Measurements from ENCODE around the gene PPM1N. TPM values are rescaled to one million over a fixed set of nuclear protein-coding genes. Genes with fewer than 3 reads are reported as not detected.

The PPM1N gene
- total and polyA plus RNA-seq, 8 donors, result 0.92 to 5.2 (median 1.9) TPM; not detected in 3

DNA sequence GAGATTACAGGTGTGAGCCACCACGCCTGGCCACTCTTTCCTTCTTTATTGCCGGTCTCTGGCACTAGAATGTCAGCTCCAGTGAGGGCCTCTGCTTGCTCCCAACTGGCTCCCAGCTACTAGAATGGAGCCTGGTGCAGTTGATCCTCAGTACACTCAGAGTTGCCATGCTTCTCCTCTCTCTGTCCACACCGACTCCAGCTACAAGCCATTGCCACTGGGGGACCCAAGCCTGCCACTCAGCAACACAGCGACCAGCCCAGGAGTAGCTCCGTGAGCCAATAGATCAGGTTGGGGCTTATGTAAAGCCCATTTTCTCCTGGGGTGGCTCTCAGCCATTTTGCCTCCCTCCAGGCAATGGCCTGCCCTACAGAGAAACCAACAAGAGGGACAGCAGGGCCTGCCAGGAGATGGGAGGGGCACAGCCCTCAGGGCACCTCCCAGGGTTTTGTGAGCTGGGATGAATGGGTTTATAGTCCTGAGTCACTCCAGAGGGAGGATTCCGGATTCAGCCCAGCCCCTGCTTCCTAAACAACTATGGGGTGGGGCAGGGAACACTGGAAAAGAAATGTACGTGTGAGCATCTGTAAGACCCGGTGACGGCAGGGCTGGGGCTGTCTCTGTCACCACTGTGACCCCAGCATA, 49.8 kb downstream of the PPM1N start:
- no peak overlapping the region for H3K27ac ChIP-seq
- WGBS, 5 donors, result 84 to 94% (median 85%) methylated on average over 9 of the region's 9 CpGs
- intact Hi-C loops (cut with DNase I; ENCODE audit: low total_unique reads), result no loop called here

More for the DNA sequence above, 49.8 kb downstream of the PPM1N start:
- DNase-seq, result no peak
- Histone ChIP-seq H3K4me3 (no peak overlapping the region), H3K9me3 (no peaks in the 10 kb centered on the region), H3K27me3 (no peaks in the 10 kb centered on the region), H3K36me3 (peaks cover 0 to 7% (median 6%) of the 10 kb centered on the region in 4 donors), H3K4me1 (peaks cover 0 to 11% (median 1%) of the 10 kb centered on the region in 4 donors)
- TF ChIP-seq POLR2A (IDR thresholded peaks at IDR 0.05) (no peak), EP300 (IDR thresholded peaks at IDR 0.05) (no peak), CTCF (IDR thresholded peaks at IDR 0.05) (no peak), POLR2AphosphoS5 (IDR thresholded peaks at IDR 0.05) (no peak)

Other genes with a start within 250 kb of the PPM1N start
- 100 to 1,000 TPM in 1 of 5 donors, 10 to 100 TPM in 3, 1 to 10 TPM in 1; 8.8 to 120 (median 21.8) TPM for gene MARK4, start 247.2 kb upstream of the PPM1N start, total RNA-seq
- gene MARK4, start 247.2 kb upstream of the PPM1N start, polyA plus RNA-seq, result 10 to 100 TPM; 12.6 to 16.2 (median 14.6) TPM
- 10 to 100 TPM in 1 of 5 donors, 1 to 10 TPM in 2, not detected in 2; 4.1 to 10.8 (median 6.2) TPM for gene CKM, start 175.6 kb upstream of the PPM1N start, total RNA-seq
- 10 to 100 TPM; 10.9 to 58.5 (median 11.3) TPM for gene CKM, start 175.6 kb upstream of the PPM1N start, polyA plus RNA-seq
- gene KLC3, start 157.7 kb upstream of the PPM1N start, total RNA-seq, result under 1 TPM in 1 of 5 donors, not detected in 4; 0.92 TPM
- gene KLC3, start 157.7 kb upstream of the PPM1N start, polyA plus RNA-seq, result 1 to 10 TPM in 2 of 3 donors, under 1 TPM in 1; 0.61 to 7.0 (median 1.1) TPM
- gene ERCC2, start 127.9 kb upstream of the PPM1N start, total RNA-seq, result 10 to 100 TPM in 3 of 5 donors, 1 to 10 TPM in 2; 5.3 to 77.3 (median 12.0) TPM
- gene ERCC2, start 127.9 kb upstream of the PPM1N start, polyA plus RNA-seq, result 10 to 100 TPM in 1 of 3 donors, 1 to 10 TPM in 2; 6.2 to 10.5 (median 6.9) TPM
- gene PPP1R13L, start 93.4 kb upstream of the PPM1N start, total RNA-seq, result 10 to 100 TPM in 3 of 5 donors, 1 to 10 TPM in 2; 2.4 to 44.9 (median 28.0) TPM
- gene PPP1R13L, start 93.4 kb upstream of the PPM1N start, polyA plus RNA-seq, result 100 to 1,000 TPM in 1 of 3 donors, 10 to 100 TPM in 1, 1 to 10 TPM in 1; 9.2 to 120 (median 11.8) TPM
- 1 to 10 TPM in 2 of 5 donors, under 1 TPM in 1, not detected in 2; 0.55 to 5.9 (median 2.2) TPM for gene POLR1G, start 91.8 kb upstream of the PPM1N start, total RNA-seq
- 1 to 10 TPM; 1.8 to 7.2 (median 3.4) TPM for gene POLR1G, start 91.8 kb upstream of the PPM1N start, polyA plus RNA-seq
- gene ERCC1, start 74.5 kb upstream of the PPM1N start, total RNA-seq, result 10 to 100 TPM in 4 of 5 donors, 1 to 10 TPM in 1; 7.8 to 79.3 (median 36.9) TPM
- 10 to 100 TPM; 53.9 to 66.9 (median 54.6) TPM for gene ERCC1, start 74.5 kb upstream of the PPM1N start, polyA plus RNA-seq
- gene FOSB, start 30.4 kb upstream of the PPM1N start, total RNA-seq, result 10 to 100 TPM in 2 of 5 donors, 1 to 10 TPM in 3; 1.2 to 76.8 (median 5.5) TPM
- 10 to 100 TPM in 2 of 3 donors, 1 to 10 TPM in 1; 6.9 to 20.9 (median 11.1) TPM for gene FOSB, start 30.4 kb upstream of the PPM1N start, polyA plus RNA-seq
- gene RTN2, start 1.4 kb upstream of the PPM1N start, total RNA-seq, result 10 to 100 TPM in 2 of 5 donors, 1 to 10 TPM in 2, not detected in 1; 2.0 to 37.3 (median 10.6) TPM
- 1 to 10 TPM; 4.7 to 9.3 (median 7.9) TPM for gene RTN2, start 1.4 kb upstream of the PPM1N start, polyA plus RNA-seq
- gene VASP, start 9.0 kb downstream of the PPM1N start, total RNA-seq, result 100 to 1,000 TPM in 3 of 5 donors, 10 to 100 TPM in 2; 48.4 to 280 (median 119) TPM
- 100 to 1,000 TPM in 1 of 3 donors, 10 to 100 TPM in 2; 62.8 to 149 (median 76.0) TPM for gene VASP, start 9.0 kb downstream of the PPM1N start, polyA plus RNA-seq
- gene OPA3, start 86.4 kb downstream of the PPM1N start, total RNA-seq, result 10 to 100 TPM in 1 of 5 donors, 1 to 10 TPM in 3, under 1 TPM in 1; under 0.01 to 27.5 (median 3.7) TPM
- gene OPA3, start 86.4 kb downstream of the PPM1N start, polyA plus RNA-seq, result 1 to 10 TPM; 2.9 to 5.5 (median 4.9) TPM
- 1 to 10 TPM; 1.3 to 5.8 (median 2.0) TPM for gene GPR4, start 103.8 kb downstream of the PPM1N start, total RNA-seq
- 1 to 10 TPM in 2 of 3 donors, under 1 TPM in 1; 0.60 to 3.2 (median 2.9) TPM for gene GPR4, start 103.8 kb downstream of the PPM1N start, polyA plus RNA-seq
- 100 to 1,000 TPM in 2 of 5 donors, 10 to 100 TPM in 3; 17.8 to 387 (median 33.8) TPM for gene EML2, start 141.0 kb downstream of the PPM1N start, total RNA-seq
- 10 to 100 TPM; 28.6 to 53.0 (median 31.8) TPM for gene EML2, start 141.0 kb downstream of the PPM1N start, polyA plus RNA-seq
- gene GIPR, start 169.8 kb downstream of the PPM1N start, total RNA-seq, result 10 to 100 TPM in 3 of 5 donors, 1 to 10 TPM in 2; 5.1 to 44.9 (median 11.9) TPM
- 1 to 10 TPM; 1.9 to 2.4 (median 2.1) TPM for gene GIPR, start 169.8 kb downstream of the PPM1N start, polyA plus RNA-seq
- 100 to 1,000 TPM in 3 of 5 donors, 10 to 100 TPM in 2; 79.9 to 217 (median 127) TPM for gene SNRPD2, start 193.5 kb downstream of the PPM1N start, total RNA-seq
- 100 to 1,000 TPM; 378 to 511 (median 467) TPM for gene SNRPD2, start 193.5 kb downstream of the PPM1N start, polyA plus RNA-seq
- gene QPCTL, start 194.2 kb downstream of the PPM1N start, total RNA-seq, result 10 to 100 TPM in 2 of 5 donors, 1 to 10 TPM in 3; 5.8 to 33.6 (median 7.6) TPM
- 1 to 10 TPM; 1.7 to 7.0 (median 4.2) TPM for gene QPCTL, start 194.2 kb downstream of the PPM1N start, polyA plus RNA-seq
- 10 to 100 TPM in 3 of 5 donors, 1 to 10 TPM in 2; 4.0 to 61.7 (median 12.3) TPM for gene FBXO46, start 232.5 kb downstream of the PPM1N start, total RNA-seq
- gene FBXO46, start 232.5 kb downstream of the PPM1N start, polyA plus RNA-seq, result 10 to 100 TPM in 1 of 3 donors, 1 to 10 TPM in 2; 6.3 to 10.1 (median 7.9) TPM
- not detected for gene MEIOSIN, start 235.0 kb downstream of the PPM1N start, total RNA-seq
- gene MEIOSIN, start 235.0 kb downstream of the PPM1N start, polyA plus RNA-seq, result not detected

All from stomach (tissue), 9 donors.